Measurements from ENCODE around the gene HS6ST3. TPM values are rescaled to one million over a fixed set of nuclear protein-coding genes. Genes with fewer than 3 reads are reported as not detected.
"Not testable (repeated sequence)": the region's sequence is repeated elsewhere in the genome, so short reads cannot be mapped to it uniquely, and the experiment has no call there.

Gene HS6ST3
- total RNA-seq, 2 donors from 2014 or later, result 0.08 TPM; not detected in 1

DNA sequence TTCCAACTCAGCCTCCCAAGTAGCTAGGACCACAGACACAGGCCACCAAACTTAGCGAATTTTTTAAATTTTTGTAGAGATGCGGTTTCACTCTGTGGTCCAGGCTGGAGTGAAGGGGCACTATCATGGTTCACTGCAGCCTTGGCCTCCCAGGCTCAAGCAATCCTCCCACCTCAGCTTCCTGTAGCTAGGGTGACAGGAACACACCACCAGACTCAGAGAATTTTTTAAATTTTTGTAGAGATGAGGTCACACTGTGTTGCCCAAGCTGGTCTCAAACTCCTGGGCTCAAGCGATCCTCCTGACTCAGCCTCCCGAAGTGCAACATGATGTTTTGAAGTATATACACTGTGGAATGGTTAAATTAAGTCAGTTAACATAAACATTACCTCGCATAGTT is 640.8 kb downstream of the HS6ST3 start:
- DNase-seq (no peak), ATAC-seq (no peak)
- intact Hi-C loops (cut with DNase I, micrococcal nuclease), result no loop called here

DNA sequence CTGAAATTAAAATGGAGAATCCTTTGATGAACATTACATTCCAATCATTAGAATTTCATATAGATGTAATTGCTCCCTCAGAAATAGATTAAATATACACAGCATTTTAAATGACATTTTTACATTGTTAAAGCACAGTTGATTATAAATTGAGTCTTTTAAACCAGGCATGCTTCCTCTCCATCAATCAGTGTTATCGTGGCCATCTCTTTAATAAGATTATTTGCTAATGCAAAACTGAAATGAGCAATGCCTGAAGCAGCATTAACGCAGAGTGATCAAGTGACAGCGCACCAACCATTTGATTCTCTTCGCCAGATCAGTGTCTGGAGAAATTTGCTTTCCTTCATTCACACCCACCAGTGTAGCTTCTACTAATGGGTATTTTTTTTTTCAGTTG is 644.6 kb downstream of the HS6ST3 start:
- intact Hi-C loops (cut with DNase I, micrococcal nuclease), result no loop called here
- ATAC-seq (no peak), DNase-seq (no peak)

DNA sequence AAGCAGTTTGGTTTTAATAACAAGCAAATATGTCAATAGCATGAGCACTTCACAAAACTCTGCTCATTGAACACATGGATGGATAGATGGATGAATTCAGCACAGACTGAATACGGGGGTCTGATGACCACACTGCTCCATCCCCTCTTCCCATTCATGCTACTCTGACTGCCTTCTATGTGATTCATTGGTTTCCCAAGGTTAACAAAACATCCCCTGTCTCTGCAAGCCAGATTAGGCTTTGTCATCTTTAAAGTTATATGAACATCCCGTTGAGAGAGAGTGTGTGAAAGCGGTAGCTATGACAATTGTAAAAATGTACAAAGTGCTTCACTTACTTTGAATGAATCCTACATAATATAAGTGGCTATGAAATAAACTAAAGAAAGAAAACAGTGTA is 651.9 kb downstream of the HS6ST3 start:
- intact Hi-C loops (cut with DNase I, micrococcal nuclease), result no loop called here
- DNase-seq (no peak), ATAC-seq (no peak)

DNA sequence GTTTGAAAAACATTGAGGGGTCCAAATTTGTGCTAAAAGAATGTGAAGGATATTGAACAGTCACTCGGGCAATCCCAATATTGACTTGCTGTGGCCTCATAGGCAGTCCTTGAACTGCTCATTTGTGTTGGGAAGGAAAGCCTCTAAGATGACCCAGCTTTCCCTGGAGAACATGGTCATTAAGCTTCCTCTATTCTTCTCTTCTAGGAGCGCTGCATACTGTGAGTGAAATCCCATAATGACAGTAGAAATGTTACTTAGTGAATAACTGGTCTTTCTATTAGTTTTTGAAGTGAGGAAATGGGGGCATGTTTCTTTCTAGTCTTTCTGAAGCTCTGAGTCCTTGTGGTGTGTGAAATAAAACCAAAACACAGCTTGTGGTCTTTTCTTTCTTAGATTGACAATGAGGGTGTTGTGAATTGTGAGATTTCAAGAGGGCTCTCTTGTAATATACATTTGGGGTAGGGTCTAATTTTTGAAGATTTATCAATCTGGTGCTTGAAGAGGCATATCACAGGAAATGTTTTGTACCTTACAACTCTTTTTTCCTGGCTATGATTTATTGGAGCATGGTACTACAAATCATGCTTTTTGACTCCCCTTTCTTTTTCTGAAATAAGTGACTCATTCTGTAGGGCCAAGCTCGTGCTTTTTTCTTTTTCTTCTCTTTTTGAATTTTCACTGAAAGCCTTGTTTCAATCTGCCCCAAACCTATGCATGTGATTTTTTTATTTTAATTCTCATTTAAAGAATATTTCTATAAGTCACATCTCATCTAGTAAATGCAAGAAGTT is 653.6 kb downstream of the HS6ST3 start:
- DNase-seq (no peak), ATAC-seq (no peak)
- intact Hi-C loops (cut with DNase I, micrococcal nuclease), result no loop called here

DNA sequence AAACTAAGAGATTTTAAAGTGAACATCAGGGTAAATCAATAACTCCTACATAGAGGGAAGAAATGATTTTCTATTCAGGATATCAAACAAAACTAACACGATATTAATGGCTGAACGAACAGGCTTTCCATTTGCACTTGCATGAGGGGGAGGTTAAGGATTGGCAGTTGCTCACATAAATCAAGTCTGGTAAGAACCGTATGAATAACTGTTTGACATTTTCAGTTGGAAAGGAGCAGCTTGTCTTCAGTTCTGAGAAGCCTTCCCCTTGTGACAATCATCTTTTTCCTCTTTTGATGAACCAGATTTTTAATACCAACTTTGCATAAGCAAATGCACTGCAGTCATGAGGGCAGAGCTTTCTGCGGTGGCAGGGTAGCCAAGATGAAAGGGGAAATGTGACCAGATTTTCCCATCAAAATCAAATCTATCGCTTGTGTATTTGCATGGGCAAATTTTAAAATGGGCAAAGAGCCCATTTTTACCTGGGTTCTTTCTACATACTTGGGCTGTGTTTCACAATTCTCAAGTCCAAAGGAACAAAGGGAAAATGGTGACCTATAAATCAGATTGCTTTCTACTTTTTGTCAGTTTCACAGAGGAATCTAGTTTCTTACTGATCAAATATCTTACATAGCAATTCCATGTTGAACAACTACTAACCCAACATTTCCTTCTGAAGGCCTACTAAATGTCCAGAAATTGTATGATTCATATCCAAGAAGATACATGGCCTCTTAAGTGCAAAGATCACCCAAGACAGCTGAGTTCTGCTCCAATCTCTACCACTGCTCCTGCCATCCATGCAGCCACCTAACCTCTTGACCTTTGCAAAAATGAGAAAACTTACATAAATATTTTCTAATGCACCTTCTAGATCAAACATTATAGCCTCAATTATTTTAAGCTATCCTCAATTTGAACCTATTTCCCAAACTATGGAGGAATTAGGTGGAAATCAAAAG is 654.7 kb downstream of the HS6ST3 start:
- intact Hi-C loops (cut with DNase I, micrococcal nuclease), result no loop called here
- ATAC-seq, result no peak
- no peak for DNase-seq

DNA sequence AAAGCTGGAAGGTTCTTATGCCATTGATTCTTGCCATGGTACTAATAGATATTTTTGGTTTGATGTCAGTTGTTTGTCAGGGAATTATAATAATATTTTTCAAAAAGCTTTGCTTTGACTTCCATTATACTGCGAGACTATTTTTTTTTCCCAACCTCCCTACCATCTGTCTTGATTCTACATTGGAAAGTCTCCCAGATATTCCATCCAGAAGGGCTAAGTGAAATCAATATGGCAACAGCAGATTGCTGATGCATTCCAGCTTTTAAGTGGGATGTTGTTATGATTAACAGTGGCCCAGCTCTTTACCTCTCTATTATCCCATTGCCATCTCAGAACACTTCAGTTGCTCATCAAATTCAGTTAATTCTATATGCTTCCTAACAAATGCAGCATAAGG is 657.0 kb downstream of the HS6ST3 start:
- no peak for DNase-seq
- intact Hi-C loops (cut with DNase I, micrococcal nuclease), result no loop called here
- ATAC-seq, result no peak

DNA sequence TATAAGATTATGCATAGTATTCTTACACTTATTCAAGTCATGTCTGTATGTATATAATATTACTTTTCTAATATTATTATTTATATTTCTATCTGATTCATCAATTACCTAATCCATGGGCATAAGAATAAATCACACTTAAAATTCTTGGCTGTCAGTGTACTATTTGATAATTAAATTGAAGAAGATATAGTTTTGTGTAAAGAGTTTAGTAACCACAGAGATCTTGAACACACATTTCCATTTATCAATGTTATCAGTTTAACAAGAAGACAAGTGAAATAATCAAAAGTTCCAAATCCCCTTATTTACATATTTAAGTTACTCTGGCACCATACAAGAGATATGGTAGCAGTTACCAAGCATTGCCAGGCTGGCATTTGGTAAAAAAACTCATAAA is 659.9 kb downstream of the HS6ST3 start:
- intact Hi-C loops (cut with DNase I, micrococcal nuclease), result no loop called here
- DNase-seq, result no peak
- no peak for ATAC-seq

DNA sequence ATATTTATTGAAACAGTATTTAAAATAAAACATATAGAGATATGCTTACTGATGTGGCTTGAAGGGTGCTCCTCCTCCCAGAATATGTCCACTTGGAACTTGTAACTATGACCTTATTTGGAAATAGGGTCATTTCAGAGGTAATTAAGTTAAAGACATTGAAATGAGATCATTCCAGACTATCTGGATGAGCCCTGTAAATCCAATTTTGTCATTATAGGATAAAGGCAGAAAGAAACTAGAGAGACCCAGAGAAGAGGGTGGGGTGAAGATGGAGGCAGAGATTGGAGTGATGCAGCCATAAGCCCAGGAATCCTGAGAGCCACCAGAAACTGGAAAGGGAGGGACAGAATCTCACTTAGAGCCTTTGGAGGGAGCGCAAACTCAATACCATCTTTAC is 661.2 kb downstream of the HS6ST3 start:
- ATAC-seq (no peak), DNase-seq (no peak)
- intact Hi-C loops (cut with DNase I, micrococcal nuclease), result no loop called here

DNA sequence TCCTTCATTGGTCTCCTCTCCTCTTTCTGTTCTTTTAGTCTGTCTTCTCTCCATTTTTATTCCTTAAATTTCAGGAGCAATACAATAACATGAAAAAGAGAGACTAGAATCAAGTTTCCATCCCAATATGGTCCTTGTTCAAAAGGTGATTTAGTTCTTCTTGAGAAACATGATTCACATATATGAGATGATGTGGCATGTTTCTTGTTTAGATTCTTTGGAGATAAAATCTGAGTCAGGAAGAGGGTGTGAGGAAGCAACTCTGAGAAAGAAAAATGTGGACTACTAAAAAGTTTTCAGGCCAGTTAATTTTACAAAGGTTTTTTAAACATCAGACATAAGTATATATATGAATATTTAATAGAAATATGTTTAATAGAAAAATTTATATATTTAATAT is 673.0 kb downstream of the HS6ST3 start:
- ATAC-seq (no peak), DNase-seq (no peak)
- intact Hi-C loops (cut with DNase I, micrococcal nuclease), result no loop called here

DNA sequence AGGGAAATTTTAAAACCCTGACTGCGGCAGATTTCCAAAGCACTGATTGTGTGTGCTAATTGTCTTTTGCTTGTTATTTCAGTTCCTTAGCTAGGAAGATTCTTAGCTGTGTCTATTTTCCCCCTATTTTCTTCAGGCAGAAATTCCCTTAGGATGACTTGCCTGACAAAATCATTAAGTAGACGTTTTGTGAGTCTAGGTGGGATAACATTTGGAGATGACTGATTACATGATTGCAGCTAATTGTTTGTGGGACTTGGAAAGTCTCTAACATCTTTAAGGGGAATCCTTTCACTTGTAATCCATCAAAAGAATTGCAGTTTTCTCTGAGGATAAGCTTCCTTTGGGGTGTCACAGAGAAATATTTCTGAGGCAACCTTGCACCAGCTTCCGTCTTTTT is 676.4 kb downstream of the HS6ST3 start:
- ATAC-seq (no peak), DNase-seq (no peak)
- intact Hi-C loops (cut with DNase I, micrococcal nuclease), result no loop called here

DNA sequence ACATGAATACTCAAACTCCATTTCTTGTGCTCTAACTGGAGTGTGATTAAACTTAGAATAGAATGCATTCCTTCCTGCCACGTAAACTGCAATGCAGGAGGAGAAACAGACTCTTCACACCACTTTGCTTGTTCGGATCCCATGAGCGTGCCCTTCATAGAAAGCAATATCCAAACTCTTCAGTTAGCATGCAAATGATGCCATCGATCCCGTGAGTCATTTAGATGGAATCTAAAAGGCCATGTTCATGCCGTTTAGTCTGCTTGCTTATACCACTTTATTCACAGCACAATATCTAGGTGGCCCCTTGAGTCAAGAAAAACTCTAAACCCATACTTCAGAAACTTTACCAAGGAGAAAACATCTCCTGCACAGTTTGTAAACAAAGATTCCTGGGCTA is 678.6 kb downstream of the HS6ST3 start:
- intact Hi-C loops (cut with DNase I, micrococcal nuclease), result no loop called here
- DNase-seq (no peak), ATAC-seq (no peak)

DNA sequence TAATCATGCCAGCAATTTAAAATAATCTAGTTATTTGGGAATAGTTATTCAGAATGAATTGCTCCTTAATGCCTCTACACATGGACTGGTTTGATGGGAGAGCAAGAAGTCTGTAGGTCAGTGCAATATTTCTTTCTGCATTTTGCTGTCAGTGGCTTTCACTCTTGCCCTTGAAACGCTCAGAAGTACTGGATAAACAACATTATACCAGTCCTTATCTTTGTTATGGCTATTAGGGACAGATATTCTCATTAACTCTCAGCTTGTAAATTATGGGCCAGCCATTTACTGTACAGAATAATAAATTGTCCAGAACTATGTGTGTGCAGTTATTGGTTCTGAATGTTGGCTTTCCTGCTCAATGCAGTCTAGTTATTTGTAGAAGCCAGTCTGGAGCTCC is 680.0 kb downstream of the HS6ST3 start:
- intact Hi-C loops (cut with DNase I, micrococcal nuclease), result no loop called here
- ATAC-seq (no peak), DNase-seq (no peak)

DNA sequence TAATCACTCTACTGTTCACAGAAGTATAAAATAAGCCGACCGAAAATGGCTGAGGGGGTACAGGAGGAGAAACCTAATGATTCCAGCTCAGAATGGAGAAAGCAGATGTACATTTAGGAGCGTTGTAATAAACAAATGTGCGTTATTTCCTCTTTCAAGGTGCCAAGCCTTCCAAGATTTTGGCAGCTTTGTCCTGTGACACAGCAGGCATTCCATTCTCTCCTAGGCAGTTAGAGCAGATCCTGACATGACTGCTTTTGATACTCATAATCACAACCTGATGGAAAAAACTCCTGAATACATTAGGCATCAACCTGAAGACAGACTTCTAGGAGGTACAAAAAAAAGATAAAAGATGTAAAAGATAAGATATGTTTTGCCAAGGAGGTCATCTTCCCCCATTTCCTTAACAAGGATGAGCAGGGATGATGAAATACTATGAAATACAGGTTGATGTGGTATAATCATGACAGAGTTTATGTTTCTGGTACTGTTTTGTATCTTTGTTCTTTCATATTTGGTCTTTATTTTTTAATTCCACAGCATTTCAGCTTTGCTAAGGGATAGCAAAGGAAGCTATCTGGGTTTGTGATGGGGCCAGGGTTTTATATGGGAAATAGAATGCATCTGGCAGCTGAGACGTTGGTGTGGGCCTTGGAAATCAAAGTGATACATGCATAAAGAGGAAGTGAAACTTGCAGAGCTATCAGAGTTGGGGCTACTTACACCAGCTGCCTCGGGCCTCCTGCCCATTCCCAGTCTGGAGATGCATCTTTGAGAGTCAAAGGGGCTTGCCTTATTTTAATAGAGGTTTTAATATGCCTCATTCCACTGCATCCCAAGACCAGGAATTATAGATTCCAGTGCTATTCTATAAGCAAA is 681.8 kb downstream of the HS6ST3 start:
- ATAC-seq (no peak), DNase-seq (no peak)
- intact Hi-C loops (cut with DNase I, micrococcal nuclease), result no loop called here

DNA sequence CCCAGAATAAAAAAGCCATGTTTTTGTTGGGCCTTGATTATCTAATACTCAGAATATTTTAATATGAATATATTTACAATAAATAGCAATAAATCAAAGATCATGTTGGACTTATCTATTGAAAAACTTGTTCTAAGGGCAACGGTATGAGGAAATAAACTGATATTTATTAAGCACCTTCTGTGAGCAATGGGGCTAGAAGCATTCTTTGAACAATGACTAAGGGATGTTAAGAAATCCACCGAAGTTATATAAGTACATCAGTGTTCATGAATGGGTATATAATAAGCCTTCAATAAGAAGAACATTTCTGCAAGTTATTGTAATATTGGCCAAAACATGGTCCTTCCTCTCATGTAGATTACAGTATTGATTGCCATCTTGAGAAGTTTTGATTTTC is 682.5 kb downstream of the HS6ST3 start:
- DNase-seq (no peak), ATAC-seq (no peak)
- intact Hi-C loops (cut with DNase I, micrococcal nuclease), result no loop called here

DNA sequence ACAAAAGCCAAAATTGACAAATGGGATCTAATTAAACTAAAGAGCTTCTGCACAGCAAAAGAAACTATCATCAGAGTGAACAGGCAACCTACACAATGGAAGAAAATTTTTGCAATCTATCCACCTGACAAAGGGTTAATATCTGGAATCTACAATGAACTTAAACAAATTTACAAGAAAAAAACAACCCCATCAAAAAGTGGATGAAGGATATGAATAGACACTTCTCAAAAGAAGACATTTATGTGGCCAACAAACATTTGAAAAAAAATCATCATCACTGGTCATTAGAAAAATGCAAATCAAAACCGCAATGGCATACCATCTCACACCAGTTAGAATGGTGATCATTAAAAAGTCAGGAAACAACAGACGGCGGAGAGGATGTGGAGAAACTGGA is 688.4 kb downstream of the HS6ST3 start:
- ATAC-seq; DNase-seq; intact Hi-C loops (cut with DNase I, micrococcal nuclease): not testable (repeated sequence)

DNA sequence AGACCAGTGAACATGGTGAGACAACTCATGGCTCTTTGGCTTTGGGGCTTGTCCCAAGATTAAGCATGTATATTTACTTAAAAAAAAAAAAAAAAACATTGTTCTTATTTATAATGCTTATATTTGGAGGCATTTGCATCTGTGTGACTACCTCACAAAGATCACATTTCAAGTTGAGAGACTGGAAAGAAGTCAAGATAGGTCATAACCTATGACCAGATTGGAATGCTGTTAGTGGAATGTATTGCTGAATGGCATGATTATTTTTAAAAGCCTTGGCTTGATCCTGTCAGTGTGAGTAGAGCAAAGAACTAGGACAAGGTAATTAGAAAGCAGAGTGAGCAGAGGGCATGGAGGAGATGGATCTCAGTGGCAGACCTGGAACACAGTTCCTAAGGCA is 689.8 kb downstream of the HS6ST3 start:
- DNase-seq (no peak), ATAC-seq (no peak)
- intact Hi-C loops (cut with DNase I, micrococcal nuclease), result no loop called here

DNA sequence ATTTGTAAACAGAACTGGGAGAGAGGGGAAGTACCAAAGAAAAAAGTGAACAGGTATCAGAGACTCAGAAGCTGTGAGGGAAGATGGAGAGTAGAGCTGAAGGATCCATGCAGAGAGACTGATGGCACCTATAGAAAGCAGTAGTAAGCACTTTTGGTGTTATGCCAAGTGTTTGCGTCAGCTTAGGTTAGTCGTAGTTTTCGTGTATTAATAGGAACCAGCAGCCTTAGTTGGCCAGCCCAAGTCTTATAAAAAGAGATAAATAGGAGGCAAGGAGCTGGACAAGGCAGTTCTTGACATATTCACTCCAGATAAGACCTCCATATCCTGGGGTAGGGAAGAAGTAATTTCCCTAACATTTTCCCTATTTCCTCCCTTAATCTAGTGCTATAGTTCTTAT is 690.2 kb downstream of the HS6ST3 start:
- intact Hi-C loops (cut with DNase I, micrococcal nuclease), result no loop called here

DNA sequence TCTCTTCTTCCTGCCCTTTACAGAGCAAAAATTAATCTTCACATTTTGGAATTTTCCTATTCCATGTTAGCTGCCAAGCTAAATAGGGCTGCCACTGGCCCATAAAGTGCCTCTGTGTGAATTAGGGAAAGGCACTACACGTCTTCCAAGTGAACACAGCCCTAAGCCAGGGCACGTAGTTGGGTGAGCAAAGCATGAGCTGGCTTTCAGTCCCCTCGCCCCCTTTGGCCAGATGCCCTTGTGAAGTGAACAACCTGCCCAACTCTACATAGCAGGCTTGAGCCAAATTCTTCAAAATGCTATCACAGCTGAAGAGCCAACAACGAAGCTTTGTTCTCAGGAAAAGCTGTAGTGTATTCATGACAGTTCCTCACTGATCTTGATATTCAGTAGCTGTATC is 691.2 kb downstream of the HS6ST3 start:
- DNase-seq (no peak), ATAC-seq (no peak)
- intact Hi-C loops (cut with DNase I, micrococcal nuclease), result no loop called here

More for the DNA sequence above, 690.2 kb downstream of the HS6ST3 start:
- ATAC-seq, result no peak
- DNase-seq, result no peak

DNA sequence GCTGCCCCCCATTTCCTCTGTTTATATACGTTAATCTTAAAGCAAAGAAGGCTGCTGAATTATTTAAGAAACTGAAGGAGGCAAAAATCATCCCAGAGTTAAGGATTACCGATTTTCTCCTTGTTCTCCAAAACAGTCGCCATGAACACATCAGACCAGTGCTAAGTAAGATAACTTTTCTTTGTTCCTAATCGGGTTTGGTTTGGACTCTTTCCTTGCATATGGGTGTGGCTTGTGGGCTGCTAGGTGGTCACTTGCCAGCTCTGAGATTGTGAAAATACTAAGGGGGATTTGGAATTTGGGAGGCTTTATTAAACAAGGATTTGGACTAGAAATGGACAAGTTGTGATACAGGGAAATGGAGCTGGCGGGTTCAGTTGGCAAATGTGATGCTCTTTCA is 692.3 kb downstream of the HS6ST3 start:
- ATAC-seq (no peak), DNase-seq (no peak)
- intact Hi-C loops (cut with DNase I, micrococcal nuclease), result no loop called here
